ENCODE measurements around the gene EEF1E1.

DNA sequence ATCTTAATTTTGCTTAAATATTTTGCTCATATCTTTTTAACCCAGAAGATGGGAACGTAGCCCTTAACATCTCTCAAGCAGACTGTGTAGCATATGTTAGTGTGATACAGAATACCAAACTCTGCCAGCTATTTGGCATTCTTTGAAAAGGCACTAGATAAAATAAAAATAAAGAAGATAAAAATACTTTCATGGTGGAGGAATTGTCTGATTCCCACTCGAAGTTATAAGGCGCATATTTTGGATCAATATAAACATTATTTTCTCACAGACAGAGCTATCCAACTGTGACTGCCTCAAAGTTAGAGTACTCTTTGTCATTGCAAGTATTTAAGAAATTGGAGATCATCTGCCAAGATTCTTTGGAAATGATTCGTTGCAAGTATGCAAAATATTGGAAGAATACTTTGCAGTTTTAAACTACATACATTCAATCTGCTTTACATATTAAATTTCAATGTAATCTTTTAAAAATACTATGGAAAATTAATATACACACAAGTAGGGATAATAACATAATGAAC lies 10.8 kb upstream of the EEF1E1 start:
- no peak for TF ChIP-seq CTCF (IDR thresholded peaks at IDR 0.05)
- no peak for TF ChIP-seq POLR2A (IDR thresholded peaks at IDR 0.05)
